A549 (cell line): Measurements from ENCODE around the gene PRICKLE1.

Experiments used
- CTCF ChIP-seq: fragments of >200 bp; sonication (Bioruptor Twin); formaldehyde crosslinking; IDR thresholded peaks from 3 replicates; pipeline ENCODE4 v1.5.1; 2016
- EP300 ChIP-seq, 2 experiments: fragments of >200 bp; sonication (Bioruptor Twin); formaldehyde crosslinking; IDR thresholded peaks; 2 replicates in 1 of 2; 3 replicates in 1 of 2; pipeline ENCODE4 v1.6.1; 2016 to 2017
- FOXS1 ChIP-seq: fragments of 250-450 bp; sonication (Bioruptor Pico); IDR thresholded peaks from 2 replicates; pipeline ENCODE4 v1.5.0; 2020; ENCODE audit warnings: mild to moderate bottlenecking, moderate library complexity
- MAX ChIP-seq: IDR thresholded peaks from 2 replicates; pipeline ENCODE4 v1.6.1; 2012
- POLR2A ChIP-seq: IDR thresholded peaks from 2 replicates; pipeline ENCODE4 v1.6.1; 2012; ENCODE audit warnings: mild to moderate bottlenecking, low read length

DNA sequence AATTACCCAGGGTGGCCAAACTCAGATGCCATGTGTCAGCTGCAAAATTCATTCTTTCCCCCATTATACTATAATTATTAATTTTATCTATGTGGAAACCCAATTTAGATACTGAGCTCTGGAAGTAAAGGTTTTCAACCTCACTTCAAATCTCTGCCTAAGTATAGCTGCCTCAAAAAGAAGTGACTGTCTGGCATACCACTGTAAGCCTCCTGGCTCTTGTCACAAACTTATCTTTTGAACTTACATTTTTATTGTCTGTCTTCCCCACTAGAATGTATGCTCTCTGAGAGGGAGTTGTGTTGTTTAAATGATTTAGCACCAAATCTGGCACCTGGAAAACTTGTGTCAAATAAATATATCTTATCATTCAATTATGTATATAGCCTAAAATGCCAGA, 16.1 kb upstream of the PRICKLE1 start:
- no peak for TF ChIP-seq FOXS1
- TF ChIP-seq CTCF = no peak
- no peak for TF ChIP-seq MAX
- no peak for TF ChIP-seq EP300 (IDR thresholded peaks at IDR 0.05)
- TF ChIP-seq POLR2A = no peak
